Neural crest cell (in vitro differentiated cells): ENCODE results near the gene FAM221B. TPM values are rescaled to one million over a fixed set of nuclear protein-coding genes. Genes with fewer than 3 reads are reported as not detected.

Source experiments
- DNase-seq: peaks from one replicate; pipeline ENCODE4 v3.0.0; 2021; ENCODE audit warnings: low read depth, mixed read lengths, low spot score
- H3K27ac Mint-ChIP-seq: one replicate; pipeline ENCODE4 v1.8.0; 2021; ENCODE audit warnings: mild to moderate bottlenecking, mixed read lengths; ENCODE audit not compliant: unreplicated experiment
- H3K27me3 Mint-ChIP-seq: 2 replicates; pipeline ENCODE4 v1.8.0; 2021; ENCODE audit warnings: low read depth, mild to moderate bottlenecking, mixed read lengths
- H3K36me3 Mint-ChIP-seq: 2 replicates; pipeline ENCODE4 v1.8.0; 2021; ENCODE audit warnings: low read depth, mild to moderate bottlenecking, mixed read lengths
- H3K4me1 Mint-ChIP-seq: 2 replicates; pipeline ENCODE4 v1.8.0; 2021; ENCODE audit warnings: mixed read lengths
- H3K4me3 Mint-ChIP-seq: one replicate; pipeline ENCODE4 v1.8.0; 2021; ENCODE audit warnings: mild to moderate bottlenecking, mixed read lengths
- H3K9me3 Mint-ChIP-seq: 2 replicates; pipeline ENCODE4 v1.8.0; 2021; ENCODE audit warnings: mixed read lengths
- CTCF ChIP-seq: fragments of 200-600 bp; sonication (generic); conservative IDR thresholded peaks from 2 replicates; pipeline ENCODE4 v1.5.0; 2021; ENCODE audit warnings: antibody characterized with exemption, mild to moderate bottlenecking
- total RNA-seq: library from RNA; stranded (reverse); gene quantifications from 2 replicates; pipeline ENCODE4 v1.2.1, GENCODE V29; 2021

FAM221B gene
- total RNA-seq, 1 donor from 2014 or later, result 0.19 TPM

GRCh38 chr9:35834260-35835215, 6.0 kb upstream of the FAM221B start:
- no peak for DNase-seq
- H3K9me3 Mint-ChIP-seq, result no peaks in the 10 kb centered on the region
- H3K36me3 Mint-ChIP-seq, result peaks cover 4% of the 10 kb centered on the region
- TF ChIP-seq CTCF, result no peak
- H3K4me3 Mint-ChIP-seq, result no peak overlapping the region
- peaks cover 49% of the 10 kb centered on the region for H3K4me1 Mint-ChIP-seq
- no peaks in the 10 kb centered on the region for H3K27me3 Mint-ChIP-seq
- no peak overlapping the region for H3K27ac Mint-ChIP-seq

GRCh38 chr9:35832814-35833213, 4.3 kb upstream of the FAM221B start:
- DNase-seq, result no peak
- peaks cover 60% of the 10 kb centered on the region for H3K4me1 Mint-ChIP-seq
- H3K27me3 Mint-ChIP-seq, result no peaks in the 10 kb centered on the region
- no peak overlapping the region for H3K27ac Mint-ChIP-seq
- H3K9me3 Mint-ChIP-seq, result no peaks in the 10 kb centered on the region
- H3K36me3 Mint-ChIP-seq, result peaks cover 4% of the 10 kb centered on the region
- no peak for TF ChIP-seq CTCF
- H3K4me3 Mint-ChIP-seq, result peak overlapping the region; percentile 64

- peaks cover 63% of the 10 kb centered on the region for H3K4me1 Mint-ChIP-seq
- no peak for TF ChIP-seq CTCF
Measured at GRCh38 chr9:35831040-35831439, 2.5 kb upstream of the FAM221B start.

GRCh38 chr9:35829764-35830096, 1.2 kb upstream of the FAM221B start:
- TF ChIP-seq CTCF, result no peak
- DNase-seq, result no peak
- peaks cover 54% of the 10 kb centered on the region for H3K4me1 Mint-ChIP-seq
- H3K36me3 Mint-ChIP-seq, result no peaks in the 10 kb centered on the region
- H3K27me3 Mint-ChIP-seq, result no peaks in the 10 kb centered on the region
- H3K27ac Mint-ChIP-seq, result peak overlapping the region; percentile 89
- no peaks in the 10 kb centered on the region for H3K9me3 Mint-ChIP-seq
- peak overlapping the region; percentile 89 for H3K4me3 Mint-ChIP-seq

More at GRCh38 chr9:35831040-35831439, 2.5 kb upstream of the FAM221B start:
- no peak for DNase-seq
- Mint-ChIP-seq H3K9me3 (no peaks in the 10 kb centered on the region), H3K27ac (no peak overlapping the region), H3K4me3 (peak overlapping the region; percentile 65), H3K36me3 (peaks cover 4% of the 10 kb centered on the region), H3K27me3 (no peaks in the 10 kb centered on the region)

GRCh38 chr9:35829084-35829763, 692 bp upstream of the FAM221B start, which contains the start of gene TMEM8B:
Gene TMEM8B (plus strand): TSS chr9:35829228. CDS start chr9:35829448, 220 bp downstream.
- peak within 1 kb of the TSS; percentile 89 for H3K4me3 Mint-ChIP-seq
- peaks cover 49% of the 10 kb centered on the region for H3K4me1 Mint-ChIP-seq
- H3K27me3 Mint-ChIP-seq, result no peaks in the 10 kb centered on the region
- peak; percentile 86 for DNase-seq
- no peak for TF ChIP-seq CTCF
- peak within 1 kb of the TSS; percentile 89 for H3K27ac Mint-ChIP-seq
- H3K36me3 Mint-ChIP-seq, result no peaks in the 10 kb centered on the region
- H3K9me3 Mint-ChIP-seq, result no peaks in the 10 kb centered on the region
